Smooth muscle cell of the pulmonary artery (primary cell): Measurements from ENCODE around the gene CLIC3. TPM values are rescaled to one million over a fixed set of nuclear protein-coding genes. Genes with fewer than 3 reads are reported as not detected.

Experiments
- total RNA-seq: library from RNA; depleted of rRNA; stranded (reverse); fragments of >200 nt; gene quantifications from 2 replicates; pipeline ENCODE4 v1.2.3, GENCODE V29; 2014

CLIC3 gene
- total RNA-seq = 2.0 and 2.9 TPM in 2 replicates

GRCh38 chr9:136996361-136997292 is at the start of gene CLIC3:
CLIC3 (minus strand) TSS chr9:136996568; CDS start chr9:136996543, 25 bp downstream.

GRCh38 chr9:137031904-137032640 is 35.7 kb upstream of the CLIC3 start, which contains the start of gene FUT7:
FUT7 (minus strand) TSS chr9:137032088; CDS start chr9:137031991, 97 bp downstream.

GRCh38 chr9:137027369-137028262 is 31.2 kb upstream of the CLIC3 start, which contains the start of gene ABCA2:
ABCA2 (minus strand) TSS chr9:137028237; CDS start chr9:137028140, 97 bp downstream.

GRCh38 chr9:136991993-136992818 is 4.2 kb downstream of the CLIC3 start, which contains the start of gene PAXX:
PAXX (plus strand) TSS chr9:136992422; CDS start chr9:136992444, 22 bp downstream.

GRCh38 chr9:136982232-136983051 is 13.9 kb downstream of the CLIC3 start, which contains the start of gene LCNL1:
LCNL1 (plus strand) TSS chr9:136982993; CDS start chr9:136983587, 594 bp downstream.

GRCh38 chr9:136977223-136977622 is 19.1 kb downstream of the CLIC3 start, which contains the start of gene PTGDS:
PTGDS (plus strand) TSS chr9:136977504; CDS start chr9:136977579, 75 bp downstream.

GRCh38 chr9:136951541-136952320 is 44.6 kb downstream of the CLIC3 start, which contains the start of gene LCN12:
LCN12 (plus strand) TSS chr9:136952273; CDS start chr9:136952328, 55 bp downstream.

Other genes with a start within 250 kb of the CLIC3 start
- not detected in 2 replicates for gene LCN6, start 248.0 kb downstream of the CLIC3 start, total RNA-seq
- gene LCN8, start 238.3 kb downstream of the CLIC3 start, total RNA-seq = not detected in 2 replicates
- not detected in 2 replicates for gene LCN15, start 232.1 kb downstream of the CLIC3 start, total RNA-seq
- gene TMEM141, start 205.2 kb downstream of the CLIC3 start, total RNA-seq = 38.7 and 42.2 TPM in 2 replicates
- 0.52 and 0.89 TPM in 2 replicates for gene CCDC183, start 200.2 kb downstream of the CLIC3 start, total RNA-seq
- 49.9 and 65.1 TPM in 2 replicates for gene RABL6, start 188.6 kb downstream of the CLIC3 start, total RNA-seq
- gene AJM1, start 154.1 kb downstream of the CLIC3 start, total RNA-seq = 3.6 and 4.0 TPM in 2 replicates
- gene PHPT1, start 147.2 kb downstream of the CLIC3 start, total RNA-seq = 138 and 150 TPM in 2 replicates
- gene MAMDC4, start 144.2 kb downstream of the CLIC3 start, total RNA-seq = 4.6 and 6.5 TPM in 2 replicates
- 170 and 198 TPM in 2 replicates for gene EDF1, start 130.3 kb downstream of the CLIC3 start, total RNA-seq
- 14.4 and 18.5 TPM in 2 replicates for gene TRAF2, start 110.1 kb downstream of the CLIC3 start, total RNA-seq
- 164 and 216 TPM in 2 replicates for gene FBXW5, start 51.8 kb downstream of the CLIC3 start, total RNA-seq
- 0.72 and 0.79 TPM in 2 replicates for gene C8G, start 51.3 kb downstream of the CLIC3 start, total RNA-seq
- gene LCN12, start 44.3 kb downstream of the CLIC3 start, total RNA-seq = 0.20 TPM in 1 of 2 replicates, not detected in the other
- gene PTGDS, start 19.1 kb downstream of the CLIC3 start, total RNA-seq = 11.1 and 66.1 TPM in 2 replicates
- 0.50 and 1.1 TPM in 2 replicates for gene LCNL1, start 13.6 kb downstream of the CLIC3 start, total RNA-seq
- gene PAXX, start 4.1 kb downstream of the CLIC3 start, total RNA-seq = 8.0 and 11.2 TPM in 2 replicates
- 81.1 and 129 TPM in 2 replicates for gene ABCA2, start 31.7 kb upstream of the CLIC3 start, total RNA-seq
- gene FUT7, start 35.5 kb upstream of the CLIC3 start, total RNA-seq = not detected in 2 replicates
- 21.6 and 66.1 TPM in 2 replicates for gene NPDC1, start 49.6 kb upstream of the CLIC3 start, total RNA-seq
- not detected in 2 replicates for gene ENTPD2, start 57.5 kb upstream of the CLIC3 start, total RNA-seq
- gene SAPCD2, start 74.0 kb upstream of the CLIC3 start, total RNA-seq = 2.7 and 3.7 TPM in 2 replicates
- gene UAP1L1, start 80.9 kb upstream of the CLIC3 start, total RNA-seq = 20.3 and 38.3 TPM in 2 replicates
- gene MAN1B1, start 90.4 kb upstream of the CLIC3 start, total RNA-seq = 153 and 203 TPM in 2 replicates
- 82.9 and 145 TPM in 2 replicates for gene DPP7, start 118.2 kb upstream of the CLIC3 start, total RNA-seq
- gene GRIN1, start 142.6 kb upstream of the CLIC3 start, total RNA-seq = 0.10 TPM in 1 of 2 replicates, not detected in the other
- not detected in 2 replicates for gene LRRC26, start 173.5 kb upstream of the CLIC3 start, total RNA-seq
- gene TMEM210, start 175.5 kb upstream of the CLIC3 start, total RNA-seq = not detected in 2 replicates
- 24.6 and 33.7 TPM in 2 replicates for gene ANAPC2, start 192.0 kb upstream of the CLIC3 start, total RNA-seq
- 42.6 and 53.3 TPM in 2 replicates for gene SSNA1, start 192.1 kb upstream of the CLIC3 start, total RNA-seq
- 6.1 and 9.5 TPM in 2 replicates for gene TPRN, start 204.2 kb upstream of the CLIC3 start, total RNA-seq
- 36.8 and 39.2 TPM in 2 replicates for gene TMEM203, start 209.1 kb upstream of the CLIC3 start, total RNA-seq
- 4.5 and 6.3 TPM in 2 replicates for gene NDOR1, start 209.1 kb upstream of the CLIC3 start, total RNA-seq
- gene RNF208, start 225.7 kb upstream of the CLIC3 start, total RNA-seq = 1.2 and 2.8 TPM in 2 replicates
- gene CYSRT1, start 228.6 kb upstream of the CLIC3 start, total RNA-seq = 0.33 and 0.66 TPM in 2 replicates
- gene RNF224, start 230.9 kb upstream of the CLIC3 start, total RNA-seq = 0.07 TPM in 1 of 2 replicates, not detected in the other
- gene SLC34A3, start 234.3 kb upstream of the CLIC3 start, total RNA-seq = not detected in 2 replicates
- 145 and 163 TPM in 2 replicates for gene TUBB4B, start 244.7 kb upstream of the CLIC3 start, total RNA-seq